ENCODE results near the gene CCDC102B.

The CCDC102B gene

DNA sequence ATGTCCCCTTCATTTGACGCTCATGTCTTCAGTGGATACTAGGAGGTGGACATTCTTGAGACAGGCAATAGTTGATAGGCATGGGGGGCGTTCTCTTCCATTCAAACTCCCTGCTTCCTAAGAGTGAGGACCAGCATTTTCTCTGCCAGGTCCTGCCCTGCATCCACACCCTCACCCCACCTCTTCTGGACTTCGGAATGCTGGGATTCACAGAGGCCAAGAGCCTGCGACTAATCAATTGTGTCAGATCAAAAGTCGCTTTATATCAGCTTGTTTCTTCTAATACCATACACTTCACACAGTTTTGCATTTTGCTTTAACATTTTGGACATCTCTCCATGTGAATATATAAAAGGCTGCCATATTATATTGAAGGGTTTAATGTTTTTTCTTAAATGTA lies 210.7 kb downstream of the CCDC102B start:
- H3K4me3 ChIP-seq (replicated peaks; ENCODE audit: low read depth, low read length): no peak overlapping the region
- TF ChIP-seq, protein P1, sequence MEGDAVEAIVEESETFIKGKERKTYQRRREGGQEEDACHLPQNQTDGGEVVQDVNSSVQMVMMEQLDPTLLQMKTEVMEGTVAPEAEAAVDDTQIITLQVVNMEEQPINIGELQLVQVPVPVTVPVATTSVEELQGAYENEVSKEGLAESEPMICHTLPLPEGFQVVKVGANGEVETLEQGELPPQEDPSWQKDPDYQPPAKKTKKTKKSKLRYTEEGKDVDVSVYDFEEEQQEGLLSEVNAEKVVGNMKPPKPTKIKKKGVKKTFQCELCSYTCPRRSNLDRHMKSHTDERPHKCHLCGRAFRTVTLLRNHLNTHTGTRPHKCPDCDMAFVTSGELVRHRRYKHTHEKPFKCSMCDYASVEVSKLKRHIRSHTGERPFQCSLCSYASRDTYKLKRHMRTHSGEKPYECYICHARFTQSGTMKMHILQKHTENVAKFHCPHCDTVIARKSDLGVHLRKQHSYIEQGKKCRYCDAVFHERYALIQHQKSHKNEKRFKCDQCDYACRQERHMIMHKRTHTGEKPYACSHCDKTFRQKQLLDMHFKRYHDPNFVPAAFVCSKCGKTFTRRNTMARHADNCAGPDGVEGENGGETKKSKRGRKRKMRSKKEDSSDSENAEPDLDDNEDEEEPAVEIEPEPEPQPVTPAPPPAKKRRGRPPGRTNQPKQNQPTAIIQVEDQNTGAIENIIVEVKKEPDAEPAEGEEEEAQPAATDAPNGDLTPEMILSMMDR (IDR thresholded peaks at IDR 0.05; ENCODE audit: insufficient read depth, low read length, poor library complexity, severe bottlenecking): no peak
- no peak for DNase-seq (ENCODE audit: extremely low read depth, insufficient read length)
- H3K36me3 ChIP-seq (ENCODE audit: control insufficient read depth, insufficient read depth, low read length): no peaks in the 10 kb centered on the region
- H3K27me3 ChIP-seq (replicated peaks; ENCODE audit: control insufficient read depth, insufficient read depth, low read length): no peaks in the 10 kb centered on the region

DNA sequence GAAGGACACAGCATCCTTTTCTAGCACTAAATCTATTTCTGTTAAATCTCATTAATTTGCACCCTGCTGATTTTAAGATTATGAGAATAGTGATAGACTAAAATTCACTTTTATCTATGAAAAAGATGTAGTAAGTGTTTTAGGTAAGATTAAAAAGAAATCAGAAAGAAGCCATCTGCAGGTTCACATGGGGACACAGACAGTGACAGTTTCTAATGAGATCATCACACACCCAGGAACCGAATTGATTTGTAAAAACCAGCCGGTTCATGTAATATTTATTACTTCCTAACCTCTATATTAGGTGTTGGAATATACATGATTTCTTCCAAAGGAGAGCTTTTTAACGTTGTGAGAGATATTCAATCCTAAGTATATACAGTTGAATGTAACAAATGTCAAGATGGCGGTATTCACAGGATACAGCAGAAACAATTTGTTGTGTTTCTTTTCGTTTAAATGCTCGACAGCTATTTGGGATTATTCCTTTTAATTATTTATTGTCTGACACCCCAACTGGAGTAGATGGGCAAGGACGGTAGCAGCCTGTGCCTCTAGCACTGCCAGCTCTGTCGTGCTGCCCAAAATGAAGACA lies 223.4 kb downstream of the CCDC102B start:
- no peak for DNase-seq (ENCODE audit: extremely low read depth, insufficient read length)
- H3K4me3 ChIP-seq (replicated peaks; ENCODE audit: low read depth, low read length): no peak overlapping the region
- H3K36me3 ChIP-seq (ENCODE audit: control insufficient read depth, insufficient read depth, low read length): no peaks in the 10 kb centered on the region
- H3K27me3 ChIP-seq (replicated peaks; ENCODE audit: control insufficient read depth, insufficient read depth, low read length): no peaks in the 10 kb centered on the region
- TF ChIP-seq, protein P1 (IDR thresholded peaks at IDR 0.05; ENCODE audit: insufficient read depth, low read length, poor library complexity, severe bottlenecking): no peak

DNA sequence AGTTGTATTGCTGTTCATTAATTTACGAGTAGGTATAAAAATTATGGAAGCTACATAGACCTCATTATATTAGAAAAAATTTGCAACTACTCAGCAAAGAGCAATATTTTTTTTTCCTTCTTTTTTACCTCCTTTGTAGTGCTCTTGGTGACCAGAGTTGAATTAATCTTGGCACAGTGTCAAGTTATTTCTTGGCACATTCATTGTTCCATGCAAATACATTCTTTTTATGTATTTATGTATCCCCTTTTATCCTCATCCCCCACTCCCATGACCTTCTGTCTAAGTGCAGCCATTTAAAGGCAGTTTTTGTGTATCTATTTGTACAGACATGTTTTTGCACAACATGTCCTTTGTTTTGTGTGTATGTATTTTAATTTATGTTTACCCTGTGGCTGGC lies 224.5 kb downstream of the CCDC102B start:
- TF ChIP-seq, protein P1 (IDR thresholded peaks at IDR 0.05; ENCODE audit: insufficient read depth, low read length, poor library complexity, severe bottlenecking): no peak
- DNase-seq (ENCODE audit: extremely low read depth, insufficient read length): no peak
- Histone ChIP-seq H3K4me3 (replicated peaks; ENCODE audit: low read depth, low read length) (no peak overlapping the region), H3K36me3 (ENCODE audit: control insufficient read depth, insufficient read depth, low read length) (no peaks in the 10 kb centered on the region), H3K27me3 (replicated peaks; ENCODE audit: control insufficient read depth, insufficient read depth, low read length) (no peaks in the 10 kb centered on the region)

DNA sequence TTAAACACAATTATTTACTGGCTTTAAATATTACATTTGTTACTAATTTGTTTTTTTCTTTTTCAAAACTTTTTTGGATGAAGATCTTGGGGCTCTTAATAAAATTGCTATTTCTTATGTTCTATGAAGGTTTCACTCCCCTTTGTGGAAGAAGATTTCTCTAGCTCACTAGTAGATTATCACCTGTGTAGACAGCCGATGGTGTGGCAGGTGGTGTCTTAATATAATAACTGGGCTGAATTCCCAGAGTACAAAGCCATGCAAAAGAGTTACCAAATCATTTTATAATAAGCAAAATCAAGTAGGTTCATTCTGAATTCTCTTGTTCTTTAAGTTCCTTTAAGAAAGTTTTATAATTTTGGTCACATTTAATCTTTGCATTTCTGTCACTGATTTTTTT lies 233.7 kb downstream of the CCDC102B start:
- Histone ChIP-seq H3K4me3 (replicated peaks; ENCODE audit: low read depth, low read length) (no peak overlapping the region), H3K27me3 (replicated peaks; ENCODE audit: control insufficient read depth, insufficient read depth, low read length) (no peaks in the 10 kb centered on the region), H3K36me3 (ENCODE audit: control insufficient read depth, insufficient read depth, low read length) (no peaks in the 10 kb centered on the region)
- TF ChIP-seq, protein P1 (IDR thresholded peaks at IDR 0.05; ENCODE audit: insufficient read depth, low read length, poor library complexity, severe bottlenecking): no peak
- DNase-seq (ENCODE audit: extremely low read depth, insufficient read length): no peak

DNA sequence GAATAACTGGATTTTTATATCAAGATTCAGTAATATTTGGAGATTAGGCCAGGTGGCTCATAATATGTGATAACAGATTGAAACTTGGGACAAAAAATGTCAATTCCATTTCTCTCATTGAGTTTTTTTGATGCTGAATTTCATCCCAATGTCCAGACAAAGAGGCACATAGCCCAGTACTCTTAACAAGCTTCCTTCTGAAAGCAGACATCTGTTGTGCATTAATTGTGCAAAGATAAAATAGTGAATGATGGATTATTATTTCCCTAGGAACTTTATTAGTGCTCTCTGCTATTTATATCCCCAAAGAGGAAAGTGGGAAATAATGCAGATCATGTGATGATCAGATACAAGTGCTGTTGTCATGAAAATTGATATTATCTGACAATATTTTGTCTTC lies 234.1 kb downstream of the CCDC102B start:
- DNase-seq (ENCODE audit: extremely low read depth, insufficient read length): no peak

More for the DNA sequence above, 234.1 kb downstream of the CCDC102B start:
- H3K27me3 ChIP-seq (replicated peaks; ENCODE audit: control insufficient read depth, insufficient read depth, low read length): no peaks in the 10 kb centered on the region
- TF ChIP-seq, protein P1 (IDR thresholded peaks at IDR 0.05; ENCODE audit: insufficient read depth, low read length, poor library complexity, severe bottlenecking): no peak
- H3K4me3 ChIP-seq (replicated peaks; ENCODE audit: low read depth, low read length): no peak overlapping the region
- no peaks in the 10 kb centered on the region for H3K36me3 ChIP-seq (ENCODE audit: control insufficient read depth, insufficient read depth, low read length)
